Fibroblast of skin of right biceps (primary cell): ENCODE results near the gene TEAD1.
"Not testable (repeated sequence)": the region's sequence is repeated elsewhere in the genome, so short reads cannot be mapped to it uniquely, and the experiment has no call there.

Experiments used
- DNase-seq: peaks from one replicate; pipeline ENCODE4 v3.0.0-alpha.2; 2013

Gene TEAD1

GRCh38 chr11:12871788-12872321 lies 197.6 kb downstream of the TEAD1 start:
- DNase-seq, result peak; percentile 43

- peak; percentile 72 for DNase-seq
Measured at GRCh38 chr11:12876340-12876739, 202.1 kb downstream of the TEAD1 start.

- no peak for DNase-seq
Measured at GRCh38 chr11:12876988-12877387, 202.8 kb downstream of the TEAD1 start.

GRCh38 chr11:12877508-12877907 lies 203.3 kb downstream of the TEAD1 start:
- not testable (repeated sequence) for DNase-seq

GRCh38 chr11:12880327-12880726 lies 206.1 kb downstream of the TEAD1 start:
- no peak for DNase-seq

GRCh38 chr11:12882670-12883069 lies 208.4 kb downstream of the TEAD1 start:
- no peak for DNase-seq

GRCh38 chr11:12884751-12885318 lies 210.6 kb downstream of the TEAD1 start:
- DNase-seq, result no peak

GRCh38 chr11:12885717-12886239 lies 211.6 kb downstream of the TEAD1 start:
- no peak for DNase-seq

GRCh38 chr11:12886508-12886907 lies 212.3 kb downstream of the TEAD1 start:
- no peak for DNase-seq

GRCh38 chr11:12888525-12889158 lies 214.4 kb downstream of the TEAD1 start:
- DNase-seq, result peak; percentile 88

- peak; percentile 65 for DNase-seq
Measured at GRCh38 chr11:12889243-12889642, 215.0 kb downstream of the TEAD1 start.

- no peak for DNase-seq
Measured at GRCh38 chr11:12890476-12890875, 216.3 kb downstream of the TEAD1 start.

GRCh38 chr11:12893787-12894672 lies 219.8 kb downstream of the TEAD1 start:
- DNase-seq, result peak; percentile 70

- DNase-seq, result no peak
Measured at GRCh38 chr11:12897390-12897789, 223.2 kb downstream of the TEAD1 start.

GRCh38 chr11:12897867-12898266 lies 223.6 kb downstream of the TEAD1 start:
- peak; percentile 62 for DNase-seq

- peak; percentile 95 for DNase-seq
Measured at GRCh38 chr11:12900496-12900895, 226.3 kb downstream of the TEAD1 start.

GRCh38 chr11:12901272-12901671 lies 227.1 kb downstream of the TEAD1 start:
- DNase-seq, result no peak

GRCh38 chr11:12901874-12902481 lies 227.8 kb downstream of the TEAD1 start:
- DNase-seq, result peak; percentile 56

GRCh38 chr11:12902791-12903486 lies 228.7 kb downstream of the TEAD1 start:
- no peak for DNase-seq

- no peak for DNase-seq
Measured at GRCh38 chr11:12905435-12905834, 231.2 kb downstream of the TEAD1 start.

- no peak for DNase-seq
Measured at GRCh38 chr11:12906501-12906900, 232.3 kb downstream of the TEAD1 start.

- DNase-seq, result peak; percentile 57
Measured at GRCh38 chr11:12909879-12910278, 235.7 kb downstream of the TEAD1 start.
